ENCODE measurements around the gene TIMM44. TPM values are rescaled to one million over a fixed set of nuclear protein-coding genes. Genes with fewer than 3 reads are reported as not detected.
A peak's percentile ranks its signal among the peaks of the same experiment; 100 is the strongest.

Gene TIMM44
- total RNA-seq, 4 donors from 2014 or later, result 53.9 to 168 (median 94.1) TPM

DNA sequence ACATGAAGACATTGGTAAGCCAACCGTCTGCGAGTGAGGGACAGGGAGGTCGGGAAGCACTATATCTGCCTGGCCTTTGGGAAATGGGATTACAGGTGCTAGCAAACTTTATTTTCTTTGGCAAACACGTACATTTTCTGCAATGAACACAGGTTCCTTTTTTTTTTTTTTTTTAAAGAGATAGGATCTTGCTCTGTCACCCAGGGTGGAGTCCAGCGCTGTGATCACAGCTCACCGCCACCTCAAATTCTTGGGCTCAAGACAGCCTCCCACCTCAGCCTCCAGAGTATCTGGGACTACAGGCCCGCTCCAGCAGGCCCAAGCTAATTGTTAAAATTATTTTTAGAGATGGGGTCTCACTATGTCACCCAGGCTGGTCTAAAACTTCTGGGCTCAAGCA is 37.7 kb upstream of the TIMM44 start:
- H3K4me3 ChIP-seq, result no peak overlapping the region
- ATAC-seq (no peak), DNase-seq (no peak)
- in situ Hi-C loops (cut with MboI; ENCODE audit: low sequenced_read_pairs in 4 of 4) (no loop called here), intact Hi-C loops (cut with DNase I; ENCODE audit: low total_unique reads) (no loop called here)
- no peaks in the 10 kb centered on the region for H3K9me3 ChIP-seq
- peak overlapping the region in 1 of 4 donors; percentile 64 for H3K27ac ChIP-seq
- no peak for TF ChIP-seq POLR2A (IDR thresholded peaks at IDR 0.05)
- TF ChIP-seq, protein P1, sequence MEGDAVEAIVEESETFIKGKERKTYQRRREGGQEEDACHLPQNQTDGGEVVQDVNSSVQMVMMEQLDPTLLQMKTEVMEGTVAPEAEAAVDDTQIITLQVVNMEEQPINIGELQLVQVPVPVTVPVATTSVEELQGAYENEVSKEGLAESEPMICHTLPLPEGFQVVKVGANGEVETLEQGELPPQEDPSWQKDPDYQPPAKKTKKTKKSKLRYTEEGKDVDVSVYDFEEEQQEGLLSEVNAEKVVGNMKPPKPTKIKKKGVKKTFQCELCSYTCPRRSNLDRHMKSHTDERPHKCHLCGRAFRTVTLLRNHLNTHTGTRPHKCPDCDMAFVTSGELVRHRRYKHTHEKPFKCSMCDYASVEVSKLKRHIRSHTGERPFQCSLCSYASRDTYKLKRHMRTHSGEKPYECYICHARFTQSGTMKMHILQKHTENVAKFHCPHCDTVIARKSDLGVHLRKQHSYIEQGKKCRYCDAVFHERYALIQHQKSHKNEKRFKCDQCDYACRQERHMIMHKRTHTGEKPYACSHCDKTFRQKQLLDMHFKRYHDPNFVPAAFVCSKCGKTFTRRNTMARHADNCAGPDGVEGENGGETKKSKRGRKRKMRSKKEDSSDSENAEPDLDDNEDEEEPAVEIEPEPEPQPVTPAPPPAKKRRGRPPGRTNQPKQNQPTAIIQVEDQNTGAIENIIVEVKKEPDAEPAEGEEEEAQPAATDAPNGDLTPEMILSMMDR (IDR thresholded peaks at IDR 0.05 in 4 of 5, conservative IDR thresholded peaks at IDR 0.05 in 1 of 5), result no peak
- H3K27me3 ChIP-seq, result no peaks in the 10 kb centered on the region
- peaks cover 26 to 28% of the 10 kb centered on the region in 2 donors for H3K4me1 ChIP-seq
- peaks cover 0 to 26% of the 10 kb centered on the region in 2 donors for H3K36me3 ChIP-seq

DNA sequence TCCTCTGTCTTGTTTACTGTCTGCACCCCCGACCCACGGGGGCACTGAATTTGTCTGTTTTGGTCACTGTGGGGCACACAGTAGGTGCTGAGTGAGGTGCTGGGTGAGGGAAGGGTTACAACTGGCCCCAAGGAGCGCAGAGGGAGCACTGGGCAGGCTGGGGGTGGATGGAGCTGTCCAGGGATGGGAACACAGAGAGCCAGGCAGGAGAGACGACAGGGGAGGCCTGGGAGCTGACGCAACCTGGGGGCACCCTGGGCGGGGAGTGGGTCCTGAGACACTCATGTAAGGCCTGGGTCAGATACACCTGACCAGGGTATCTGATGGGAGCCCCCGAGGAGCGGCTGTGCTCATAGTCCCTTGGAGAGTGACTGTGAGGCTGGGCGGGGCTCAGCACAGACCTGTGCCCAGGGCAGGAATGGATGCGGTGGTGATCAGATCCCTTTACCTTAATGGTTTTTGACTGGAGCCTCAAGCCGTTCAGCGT is 37.2 kb upstream of the TIMM44 start:
- in situ Hi-C loops (cut with MboI; ENCODE audit: low sequenced_read_pairs in 4 of 4) (no loop called here), intact Hi-C loops (cut with DNase I; ENCODE audit: low total_unique reads) (no loop called here)
- no peak overlapping the region for H3K4me3 ChIP-seq
- no peaks in the 10 kb centered on the region for H3K27me3 ChIP-seq
- peaks cover 23 to 24% of the 10 kb centered on the region in 2 donors for H3K4me1 ChIP-seq
- ATAC-seq, result no peak
- no peak for DNase-seq
- H3K9me3 ChIP-seq, result no peaks in the 10 kb centered on the region
- peak overlapping the region in 1 of 4 donors; percentile 64 for H3K27ac ChIP-seq
- H3K36me3 ChIP-seq, result peaks cover 0 to 26% of the 10 kb centered on the region in 2 donors
- TF ChIP-seq POLR2A (IDR thresholded peaks at IDR 0.05), result no peak
- TF ChIP-seq, protein P1 (IDR thresholded peaks at IDR 0.05 in 4 of 5, conservative IDR thresholded peaks at IDR 0.05 in 1 of 5), result no peak

DNA sequence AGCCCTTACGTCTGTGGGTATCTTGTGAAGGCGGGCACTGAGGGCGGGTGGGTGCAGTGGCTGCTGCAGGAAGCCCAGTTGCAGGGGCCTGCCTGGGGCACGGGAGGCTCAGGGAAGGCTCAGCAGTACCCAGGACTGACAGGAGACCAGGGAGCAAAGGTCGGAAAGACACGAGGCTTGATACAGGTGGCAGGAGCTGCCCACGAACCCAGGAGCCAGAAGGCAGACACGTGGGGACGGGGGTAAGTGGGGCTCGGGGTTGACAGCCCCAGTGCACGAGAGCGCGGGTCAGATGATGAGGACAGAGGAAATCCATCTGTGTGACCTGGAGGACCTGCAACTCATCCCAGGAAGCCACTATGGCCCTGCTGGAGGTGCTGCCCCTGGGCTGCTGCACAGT is 36.7 kb upstream of the TIMM44 start:
- no peak for ATAC-seq

DNA sequence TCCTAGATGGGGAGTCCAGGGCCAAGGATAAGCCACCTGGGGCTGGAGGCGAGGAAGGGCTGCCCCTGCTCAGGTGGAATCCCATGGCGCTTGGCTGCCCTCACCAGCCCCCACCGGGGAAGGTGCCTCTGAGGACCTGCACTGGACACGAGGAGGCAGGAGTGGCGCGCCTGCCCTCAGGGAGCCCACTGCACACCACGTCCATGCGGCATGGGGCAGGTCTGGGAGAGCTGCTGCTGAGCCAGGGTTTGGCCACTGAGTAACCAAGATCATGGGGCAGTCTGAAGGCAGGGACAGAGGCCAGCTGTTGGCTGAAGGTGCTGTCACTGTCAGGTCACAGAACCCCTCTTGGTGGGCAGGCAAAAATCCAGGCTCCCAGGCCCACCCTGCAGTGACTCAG is 36.1 kb upstream of the TIMM44 start:
- Histone ChIP-seq H3K27me3 (no peaks in the 10 kb centered on the region), H3K36me3 (peaks cover 0 to 26% of the 10 kb centered on the region in 2 donors), H3K4me3 (no peak overlapping the region), H3K9me3 (no peaks in the 10 kb centered on the region), H3K27ac (peak overlapping the region; percentile 16 to 70 (median 54)), H3K4me1 (peaks cover 31 to 34% of the 10 kb centered on the region in 2 donors)
- intact Hi-C loops (cut with DNase I; ENCODE audit: low total_unique reads), result no loop called here
- in situ Hi-C loops (cut with MboI; ENCODE audit: low sequenced_read_pairs in 4 of 4), result no loop called here
- no peak for TF ChIP-seq POLR2A (IDR thresholded peaks at IDR 0.05)
- TF ChIP-seq, protein P1 (IDR thresholded peaks at IDR 0.05 in 4 of 5, conservative IDR thresholded peaks at IDR 0.05 in 1 of 5), result no peak
- ATAC-seq (no peak), DNase-seq (no peak)

More for the DNA sequence above, 36.7 kb upstream of the TIMM44 start:
- in situ Hi-C loops (cut with MboI; ENCODE audit: low sequenced_read_pairs in 4 of 4), result no loop called here
- TF ChIP-seq, protein P1 (IDR thresholded peaks at IDR 0.05 in 4 of 5, conservative IDR thresholded peaks at IDR 0.05 in 1 of 5), result no peak
- no peak for TF ChIP-seq POLR2A (IDR thresholded peaks at IDR 0.05)
- Histone ChIP-seq H3K9me3 (no peaks in the 10 kb centered on the region), H3K4me1 (peaks cover 28% of the 10 kb centered on the region in 2 donors), H3K36me3 (peaks cover 0 to 26% of the 10 kb centered on the region in 2 donors), H3K27ac (peak overlapping the region in 2 of 4 donors; percentile 43 to 70), H3K4me3 (no peak overlapping the region), H3K27me3 (no peaks in the 10 kb centered on the region)
- DNase-seq, result no peak
- intact Hi-C loops (cut with DNase I; ENCODE audit: low total_unique reads), result no loop called here

DNA sequence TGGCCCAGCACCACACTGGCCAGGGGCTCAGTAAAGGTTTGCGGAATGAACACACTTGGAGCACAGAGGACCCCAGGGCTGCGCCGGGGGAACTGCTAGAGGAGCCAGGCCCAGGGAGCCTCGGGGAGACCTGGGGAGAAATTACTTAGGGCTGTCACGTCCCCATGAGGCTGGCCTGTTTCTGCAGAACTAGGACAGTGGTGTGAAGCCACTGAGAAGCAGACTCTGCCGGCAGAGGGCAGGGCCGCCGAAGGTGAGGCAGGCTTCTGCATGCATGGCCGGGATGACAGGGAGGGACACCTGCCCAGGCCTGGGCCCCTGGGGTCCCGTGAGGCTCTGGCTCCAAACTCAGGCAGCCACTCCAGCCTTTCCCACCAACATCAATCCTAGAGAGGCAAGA is 35.5 kb upstream of the TIMM44 start:
- peak overlapping the region; percentile 16 to 70 (median 54) for H3K27ac ChIP-seq
- H3K27me3 ChIP-seq, result no peaks in the 10 kb centered on the region
- no peak overlapping the region for H3K4me3 ChIP-seq
- intact Hi-C loops (cut with DNase I; ENCODE audit: low total_unique reads), result no loop called here
- no peaks in the 10 kb centered on the region for H3K9me3 ChIP-seq
- peak in 1 of 2 donors; percentile 28 for ATAC-seq
- TF ChIP-seq POLR2A (IDR thresholded peaks at IDR 0.05), result no peak
- TF ChIP-seq, protein P1 (IDR thresholded peaks at IDR 0.05 in 4 of 5, conservative IDR thresholded peaks at IDR 0.05 in 1 of 5), result peak in 2 of 5 experiments; percentile 11 to 14
- no peak for DNase-seq
- peaks cover 0 to 31% of the 10 kb centered on the region in 2 donors for H3K36me3 ChIP-seq
- H3K4me1 ChIP-seq, result peaks cover 31 to 34% of the 10 kb centered on the region in 2 donors
- in situ Hi-C loops (cut with MboI; ENCODE audit: low sequenced_read_pairs in 4 of 4), result no loop called here

All from gastrocnemius medialis (tissue), 4 donors.